A549 treated with CORT108297 at 1 μM for 4 hours (cell line): ENCODE results near the gene ESRRG. TPM values are rescaled to one million over a fixed set of nuclear protein-coding genes. Genes with fewer than 3 reads are reported as not detected.

Source experiments
- total RNA-seq: library from RNA; stranded (reverse); fragments of 200-300 nt; extraction: Qiagen RNA extraction; gene quantifications from 5 replicates; pipeline ENCODE4 v1.2.3, GENCODE V29; 2022

The ESRRG gene
- total RNA-seq: not detected in 5 replicates

GRCh38 chr1:216723274-216723780, at the start of gene ESRRG:
Gene ESRRG, minus strand, starts transcription at chr1:216723429. Its CDS starts 130 bp downstream, at chr1:216723299.

